Activated naive CD4-positive, alpha-beta T cell treated with anti-CD3 and anti-CD28 coated beads, Interleukin-2, amount 50 U/mL, for 24 hours (primary cell): ENCODE measurements around the gene MSGN1.
"Not testable (repeated sequence)": the region's sequence is repeated elsewhere in the genome, so short reads cannot be mapped to it uniquely, and the experiment has no call there.

Source experiments
- H3K27ac Mint-ChIP-seq: one replicate; pipeline ENCODE4 v1.8.0; 2021; ENCODE audit warnings: mild to moderate bottlenecking, mixed read lengths
- H3K27me3 Mint-ChIP-seq: one replicate; pipeline ENCODE4 v1.8.0; 2021; ENCODE audit warnings: mixed read lengths
- H3K36me3 Mint-ChIP-seq: one replicate; pipeline ENCODE4 v1.8.0; 2021; ENCODE audit warnings: mixed read lengths
- H3K4me1 Mint-ChIP-seq: one replicate; pipeline ENCODE4 v1.8.0; 2021; ENCODE audit warnings: mixed read lengths
- H3K4me3 Mint-ChIP-seq: one replicate; pipeline ENCODE4 v1.8.0; 2021; ENCODE audit warnings: mild to moderate bottlenecking, mixed read lengths
- H3K9me3 Mint-ChIP-seq: one replicate; pipeline ENCODE4 v1.8.0; 2021; ENCODE audit warnings: mixed read lengths

The MSGN1 gene

DNA sequence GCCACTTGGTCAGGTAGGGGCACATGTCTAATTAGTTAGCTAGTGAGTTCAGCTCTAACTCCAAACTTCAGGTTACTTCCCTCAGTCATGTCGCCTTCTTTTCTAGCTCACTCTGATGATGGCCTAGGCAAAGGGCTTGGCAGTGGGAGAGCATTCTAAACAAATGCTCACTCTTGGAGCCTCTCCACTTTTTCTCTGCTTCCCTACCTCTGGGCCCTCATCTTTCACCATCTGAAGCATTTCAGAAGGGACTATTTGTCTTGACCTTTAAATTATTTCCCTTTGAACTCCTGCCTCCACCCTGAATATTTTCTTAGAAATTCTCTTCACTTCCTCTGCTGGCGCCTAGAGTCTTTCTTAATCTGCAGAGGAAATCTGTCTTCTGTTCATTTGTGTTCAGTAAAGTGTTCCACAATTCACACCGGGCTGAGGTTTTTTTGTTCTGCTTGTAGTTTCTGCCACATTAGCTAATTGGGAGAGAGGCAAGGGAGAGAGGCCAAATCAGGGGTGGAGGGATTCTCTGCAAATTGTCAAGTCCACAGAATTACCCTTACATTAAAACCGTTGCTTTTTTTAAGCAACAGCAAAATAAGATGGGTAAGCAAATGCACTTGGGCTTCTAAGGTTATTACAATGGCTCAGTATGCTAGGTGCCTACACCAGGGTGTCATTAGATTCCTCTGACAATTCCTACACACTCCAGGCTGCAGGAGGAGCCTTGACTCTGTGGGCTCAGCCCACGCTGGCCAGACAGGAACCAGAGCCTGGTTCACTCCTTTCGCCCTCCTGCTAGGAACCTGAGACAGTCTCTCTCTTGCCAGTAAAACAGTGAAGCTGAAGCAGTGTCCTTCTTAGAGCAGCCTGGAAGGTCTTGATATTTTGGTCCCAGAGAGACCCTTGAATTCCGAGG lies 5.5 kb downstream of the MSGN1 start:
- Mint-ChIP-seq H3K9me3 (no peaks in the 10 kb centered on the region), H3K36me3 (no peaks in the 10 kb centered on the region), H3K4me1 (peaks cover 3% of the 10 kb centered on the region), H3K27me3 (peaks cover 1% of the 10 kb centered on the region), H3K27ac (no peak overlapping the region), H3K4me3 (no peak overlapping the region)

DNA sequence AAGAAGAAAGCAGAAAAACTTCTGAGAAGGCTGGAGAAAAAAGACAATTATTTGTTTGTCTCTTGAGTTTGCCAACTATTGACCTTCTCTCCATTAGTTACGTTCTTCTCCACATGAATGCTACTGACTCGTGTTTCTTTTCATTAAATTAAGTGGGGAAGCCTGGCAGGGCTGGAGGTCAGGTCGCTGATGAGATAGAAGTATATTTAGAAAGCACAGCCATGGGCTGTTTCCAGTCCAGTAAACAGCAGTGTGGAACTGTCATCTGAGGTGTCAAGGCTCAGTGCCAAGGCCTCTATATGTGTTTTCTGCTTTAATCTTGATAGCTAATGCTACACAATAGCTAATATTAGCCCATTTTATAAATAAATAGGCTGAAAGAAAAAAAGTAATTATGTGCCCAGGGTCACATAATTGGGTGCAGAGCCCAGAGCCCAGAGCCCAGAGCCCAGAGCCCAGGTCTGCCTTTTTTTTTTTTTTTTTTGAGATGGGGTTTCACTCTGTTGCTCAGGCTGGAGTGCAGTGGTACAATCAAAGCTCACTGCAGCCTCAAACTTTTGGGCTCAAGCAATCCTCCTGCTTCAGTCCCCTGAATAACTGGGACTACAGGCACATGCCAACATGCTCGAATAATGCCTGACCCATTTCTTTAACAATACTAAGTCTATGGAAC lies 6.3 kb downstream of the MSGN1 start:
- Mint-ChIP-seq H3K36me3 (no peaks in the 10 kb centered on the region), H3K4me1 (peaks cover 3% of the 10 kb centered on the region), H3K4me3 (no peak overlapping the region), H3K27ac (no peak overlapping the region), H3K9me3 (no peaks in the 10 kb centered on the region), H3K27me3 (peaks cover 1% of the 10 kb centered on the region)

DNA sequence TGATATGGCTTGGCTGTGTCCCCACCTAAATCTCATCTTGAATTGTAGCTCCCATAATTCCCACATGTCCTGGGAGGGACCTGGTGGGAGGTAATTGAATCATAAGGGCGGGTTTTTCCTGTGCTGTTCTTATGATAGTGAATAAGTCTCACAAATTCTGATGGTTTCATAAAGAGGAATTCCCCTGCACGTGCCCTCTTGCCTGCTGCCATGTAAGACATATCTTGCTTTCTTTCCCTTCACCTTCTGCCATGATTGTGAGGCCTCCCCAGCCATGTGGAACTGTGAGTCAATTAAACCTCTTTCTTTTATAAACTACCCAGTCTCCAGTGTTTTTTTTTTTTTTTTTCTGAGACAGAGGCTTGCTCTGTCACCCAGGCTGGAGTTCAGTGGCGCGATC lies 7.4 kb downstream of the MSGN1 start:
- H3K9me3 Mint-ChIP-seq, H3K4me3 Mint-ChIP-seq, H3K27ac Mint-ChIP-seq, H3K4me1 Mint-ChIP-seq, H3K36me3 Mint-ChIP-seq, H3K27me3 Mint-ChIP-seq: not testable (repeated sequence)

DNA sequence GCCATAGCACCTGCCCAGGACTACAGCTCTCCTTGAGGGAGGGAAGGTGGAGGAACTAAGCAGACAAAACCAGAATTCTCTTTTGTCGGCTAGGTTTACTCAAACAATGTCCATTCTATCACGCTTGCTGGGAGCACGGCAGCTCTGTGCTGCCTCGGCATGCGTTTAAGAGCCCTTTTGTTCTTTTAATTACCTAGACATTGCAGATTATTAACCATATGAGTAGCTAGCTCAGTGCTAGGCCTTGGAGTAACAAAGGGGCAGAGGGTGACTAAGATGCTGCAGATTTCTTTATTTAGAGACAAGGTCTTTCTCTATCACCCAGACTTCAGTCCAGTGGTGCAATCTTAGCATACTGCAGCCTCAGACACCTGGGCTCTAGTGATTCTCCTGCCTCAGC lies 11.1 kb downstream of the MSGN1 start:
- no peaks in the 10 kb centered on the region for H3K9me3 Mint-ChIP-seq
- no peak overlapping the region for H3K27ac Mint-ChIP-seq
- H3K36me3 Mint-ChIP-seq: no peaks in the 10 kb centered on the region
- H3K4me1 Mint-ChIP-seq: no peaks in the 10 kb centered on the region
- H3K4me3 Mint-ChIP-seq: no peak overlapping the region
- H3K27me3 Mint-ChIP-seq: peaks cover 17% of the 10 kb centered on the region

DNA sequence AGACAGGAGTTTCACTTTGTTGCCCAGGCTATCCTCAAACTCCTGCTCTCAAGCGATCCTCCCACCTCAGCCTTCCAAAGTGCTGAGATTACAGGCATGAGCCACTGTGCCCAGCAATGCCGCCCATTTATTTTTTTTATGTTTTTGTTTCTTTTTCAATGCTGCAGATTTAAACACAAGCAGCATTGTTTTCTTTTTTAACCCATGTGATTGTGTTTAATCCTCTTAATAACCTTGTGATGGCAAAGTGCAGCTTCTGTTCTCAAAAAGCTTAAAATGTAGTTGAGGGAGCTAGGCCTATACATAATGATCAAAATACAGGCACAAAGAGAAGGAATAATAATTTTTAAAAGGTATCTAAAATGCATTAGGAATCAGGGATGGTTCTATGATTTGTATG lies 11.5 kb downstream of the MSGN1 start:
- H3K27me3 Mint-ChIP-seq: peaks cover 18% of the 10 kb centered on the region
- no peak overlapping the region for H3K4me3 Mint-ChIP-seq
- H3K4me1 Mint-ChIP-seq: no peaks in the 10 kb centered on the region
- no peaks in the 10 kb centered on the region for H3K36me3 Mint-ChIP-seq
- H3K9me3 Mint-ChIP-seq: no peaks in the 10 kb centered on the region
- no peak overlapping the region for H3K27ac Mint-ChIP-seq

DNA sequence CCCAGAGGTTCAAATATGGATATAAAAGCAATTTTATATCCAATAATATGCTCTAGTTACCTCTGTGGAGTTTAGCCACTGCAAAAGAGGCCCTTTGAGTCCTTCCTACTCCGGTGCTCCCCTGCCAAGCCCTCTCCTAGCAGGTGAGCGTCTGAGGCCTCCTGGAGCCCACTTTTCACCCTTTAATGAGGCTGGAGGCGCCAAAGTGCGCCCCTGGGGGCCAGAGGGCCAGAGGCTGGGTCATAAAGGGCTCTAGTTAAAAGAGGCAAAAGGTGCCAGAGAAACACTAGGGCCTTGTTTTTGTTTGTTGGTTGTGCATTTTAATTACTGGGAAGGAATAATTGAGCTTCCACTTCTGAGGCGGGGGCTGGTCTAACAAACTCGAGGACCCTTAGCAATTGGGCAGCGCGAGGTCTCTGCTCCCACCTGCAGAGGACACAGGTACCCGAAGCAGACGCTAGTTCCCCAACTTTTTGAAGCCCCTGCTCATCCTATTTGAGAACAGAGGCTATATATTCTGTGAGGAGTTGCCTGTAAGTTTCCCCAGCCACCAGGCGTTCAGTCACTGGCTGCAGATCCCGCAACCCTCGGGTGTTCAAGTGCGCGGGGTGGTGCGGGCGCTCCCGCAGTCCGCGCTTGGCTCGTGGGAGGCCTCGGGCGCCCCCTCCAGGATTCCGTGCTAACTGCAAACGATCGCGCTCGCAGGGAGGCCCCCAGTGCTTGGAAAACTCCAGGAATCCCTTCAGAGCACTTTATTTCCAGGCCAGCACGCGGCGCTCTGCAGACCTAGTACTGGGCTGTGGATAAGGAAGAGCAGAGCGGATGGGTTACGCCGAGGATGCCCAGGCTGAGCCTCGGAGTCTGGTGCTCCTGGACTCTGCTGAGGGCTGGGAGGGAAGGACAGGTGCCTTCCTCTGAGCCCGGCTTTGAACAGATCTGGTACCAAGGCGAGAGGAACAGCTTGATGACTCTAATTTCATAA lies 14.1 kb downstream of the MSGN1 start:
- H3K27ac Mint-ChIP-seq: no peak overlapping the region
- H3K27me3 Mint-ChIP-seq: peaks cover 18% of the 10 kb centered on the region
- H3K9me3 Mint-ChIP-seq: no peaks in the 10 kb centered on the region
- no peaks in the 10 kb centered on the region for H3K4me1 Mint-ChIP-seq
- no peaks in the 10 kb centered on the region for H3K36me3 Mint-ChIP-seq
- H3K4me3 Mint-ChIP-seq: no peak overlapping the region

DNA sequence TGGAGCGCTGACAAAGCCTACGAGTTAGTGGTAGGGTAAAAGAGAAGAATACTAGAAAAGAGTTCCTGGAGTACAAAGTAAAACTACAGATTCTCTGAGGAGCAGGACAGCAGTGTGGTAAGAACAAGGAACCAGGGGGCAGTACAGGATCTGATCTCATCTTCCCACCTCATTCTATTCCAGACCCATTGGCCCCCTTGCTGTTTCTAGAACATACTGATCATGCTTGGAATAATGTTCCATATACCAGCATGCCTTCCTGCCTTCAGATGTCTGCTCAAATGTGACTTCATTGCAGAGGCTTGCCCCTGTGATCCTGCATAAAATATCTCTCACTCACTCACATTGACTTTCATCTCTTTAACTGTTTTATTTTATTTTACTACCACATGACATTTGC lies 19.3 kb downstream of the MSGN1 start:
- H3K36me3 Mint-ChIP-seq: no peaks in the 10 kb centered on the region
- H3K27me3 Mint-ChIP-seq: peaks cover 11% of the 10 kb centered on the region
- H3K27ac Mint-ChIP-seq: no peak overlapping the region
- no peak overlapping the region for H3K4me3 Mint-ChIP-seq
- H3K4me1 Mint-ChIP-seq: no peaks in the 10 kb centered on the region
- no peaks in the 10 kb centered on the region for H3K9me3 Mint-ChIP-seq

DNA sequence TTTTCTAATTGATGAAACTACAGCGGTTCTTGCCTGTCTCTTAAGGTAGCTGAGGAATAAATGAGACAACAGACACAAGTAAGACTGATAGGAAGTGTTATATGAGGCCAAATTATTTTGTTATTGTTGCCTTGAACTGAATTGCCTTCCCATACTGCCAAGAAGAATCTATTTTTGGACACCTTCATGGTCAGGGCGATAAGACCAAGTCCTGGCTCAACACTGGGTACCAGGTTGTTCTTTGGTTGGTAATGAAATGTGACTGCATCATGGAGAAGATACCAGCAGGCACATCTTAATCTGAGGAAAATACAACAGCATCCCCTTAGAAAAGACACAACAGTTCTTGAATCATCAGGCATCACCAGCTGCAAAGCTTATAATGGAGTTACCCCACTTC lies 23.7 kb downstream of the MSGN1 start:
- H3K36me3 Mint-ChIP-seq: no peaks in the 10 kb centered on the region
- no peaks in the 10 kb centered on the region for H3K4me1 Mint-ChIP-seq
- no peak overlapping the region for H3K27ac Mint-ChIP-seq
- H3K27me3 Mint-ChIP-seq: peaks cover 1% of the 10 kb centered on the region
- H3K9me3 Mint-ChIP-seq: no peaks in the 10 kb centered on the region
- no peak overlapping the region for H3K4me3 Mint-ChIP-seq

DNA sequence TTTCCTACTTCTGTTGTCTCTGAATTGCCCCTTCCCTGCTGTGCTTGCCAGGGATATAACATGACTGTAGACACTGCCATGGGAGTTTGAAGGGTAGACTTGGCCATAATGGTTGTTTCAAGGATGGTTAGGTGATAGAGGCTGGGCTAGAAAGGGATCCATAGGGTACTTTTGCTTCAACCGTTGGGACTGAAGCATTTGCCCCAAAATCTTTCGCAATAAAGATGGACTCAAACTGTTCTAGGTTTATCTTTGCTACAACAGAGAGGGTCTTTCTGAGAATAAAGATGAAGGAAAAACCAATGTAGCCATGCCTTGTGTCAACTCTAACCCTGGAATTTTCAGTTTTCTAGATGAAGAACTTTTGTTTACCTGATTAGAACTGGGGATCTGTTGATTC lies 27.2 kb downstream of the MSGN1 start:
- H3K36me3 Mint-ChIP-seq: no peaks in the 10 kb centered on the region
- H3K27ac Mint-ChIP-seq: no peak overlapping the region
- H3K4me1 Mint-ChIP-seq: no peaks in the 10 kb centered on the region
- H3K9me3 Mint-ChIP-seq: no peaks in the 10 kb centered on the region
- H3K4me3 Mint-ChIP-seq: no peak overlapping the region
- H3K27me3 Mint-ChIP-seq: no peaks in the 10 kb centered on the region

DNA sequence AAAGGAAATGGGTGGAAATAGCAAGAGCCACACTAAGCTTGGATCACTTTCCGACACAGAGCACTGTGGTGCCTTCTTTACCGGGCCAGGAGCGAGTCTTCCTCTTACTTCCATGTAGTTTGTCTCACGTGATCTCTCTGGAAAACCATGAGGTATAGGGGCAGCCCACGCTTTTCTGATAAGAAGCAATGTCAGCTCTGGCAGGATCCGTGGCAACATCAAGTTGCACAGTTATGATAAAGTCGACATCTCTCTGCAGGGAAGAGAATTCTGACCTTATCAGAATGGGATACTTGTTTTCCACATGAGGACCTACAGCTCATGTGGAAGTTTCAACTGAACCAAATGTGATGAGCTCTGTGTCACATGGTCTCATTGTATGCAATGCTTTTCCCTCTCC lies 29.5 kb downstream of the MSGN1 start:
- no peak overlapping the region for H3K4me3 Mint-ChIP-seq
- no peaks in the 10 kb centered on the region for H3K4me1 Mint-ChIP-seq
- H3K36me3 Mint-ChIP-seq: no peaks in the 10 kb centered on the region
- H3K9me3 Mint-ChIP-seq: no peaks in the 10 kb centered on the region
- H3K27me3 Mint-ChIP-seq: peaks cover 3% of the 10 kb centered on the region
- no peak overlapping the region for H3K27ac Mint-ChIP-seq

DNA sequence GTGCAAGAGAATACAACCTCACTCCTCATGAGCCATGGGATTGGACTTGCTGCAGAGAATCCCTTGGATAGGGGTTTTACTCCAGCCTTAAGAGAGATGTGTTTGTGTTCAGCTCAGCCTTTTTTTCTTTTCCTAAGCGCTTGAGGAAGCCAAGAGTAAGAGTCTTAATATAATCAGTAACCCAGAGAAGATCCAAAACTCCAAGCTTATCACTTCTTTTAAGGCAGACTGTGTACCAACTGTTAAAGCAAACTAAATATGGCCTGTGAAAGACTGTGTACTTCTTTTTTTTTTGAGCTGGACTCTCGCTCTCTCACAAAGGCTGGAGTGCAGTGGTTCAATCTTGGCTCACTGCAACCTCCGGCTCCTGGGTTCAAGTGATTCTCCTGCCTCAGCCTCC lies 30.4 kb downstream of the MSGN1 start:
- Mint-ChIP-seq H3K9me3 (no peaks in the 10 kb centered on the region), H3K4me1 (no peaks in the 10 kb centered on the region), H3K27ac (no peak overlapping the region), H3K27me3 (peaks cover 3% of the 10 kb centered on the region), H3K4me3 (no peak overlapping the region), H3K36me3 (no peaks in the 10 kb centered on the region)

DNA sequence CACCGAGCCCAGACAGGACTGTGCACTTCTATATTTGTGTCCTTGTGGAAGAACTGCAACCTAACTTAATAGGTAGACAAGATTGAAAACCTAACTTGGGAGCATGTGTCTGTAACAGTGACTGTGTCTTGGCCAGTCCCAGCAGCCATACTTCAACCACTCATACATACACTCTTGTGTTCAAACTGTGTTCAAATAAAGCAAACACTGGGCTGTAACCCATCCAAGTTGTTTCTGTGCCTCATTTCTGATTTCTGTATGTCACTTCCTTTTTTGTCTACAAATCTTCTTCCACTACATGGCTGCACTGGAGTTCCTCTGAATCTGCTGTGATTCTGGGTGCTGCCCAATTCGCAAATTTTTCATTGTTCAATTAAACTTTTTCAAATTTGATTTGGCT lies 31.0 kb downstream of the MSGN1 start:
- H3K9me3 Mint-ChIP-seq: no peaks in the 10 kb centered on the region
- H3K4me3 Mint-ChIP-seq: no peak overlapping the region
- no peaks in the 10 kb centered on the region for H3K4me1 Mint-ChIP-seq
- H3K27me3 Mint-ChIP-seq: peaks cover 3% of the 10 kb centered on the region
- no peak overlapping the region for H3K27ac Mint-ChIP-seq
- no peaks in the 10 kb centered on the region for H3K36me3 Mint-ChIP-seq

DNA sequence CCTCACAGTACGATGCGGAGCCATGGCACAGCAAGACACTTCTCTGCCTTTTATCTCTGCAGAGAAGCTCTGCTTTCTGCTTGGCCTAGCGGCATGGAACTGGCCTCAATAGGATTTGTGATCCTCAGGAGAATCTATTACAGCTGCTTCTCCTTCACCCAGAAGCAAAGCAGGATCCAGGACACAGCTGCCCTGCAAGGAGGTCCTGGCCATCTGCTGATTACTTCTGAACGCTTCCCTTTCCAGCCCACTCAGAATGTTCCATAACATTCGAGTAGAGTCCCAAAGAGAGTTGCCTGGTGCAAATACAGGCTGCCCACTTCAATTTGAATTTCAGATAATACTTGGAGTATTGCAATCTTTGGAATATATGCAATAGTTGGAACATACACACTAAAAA lies 33.0 kb downstream of the MSGN1 start:
- no peaks in the 10 kb centered on the region for H3K36me3 Mint-ChIP-seq
- H3K27ac Mint-ChIP-seq: no peak overlapping the region
- no peak overlapping the region for H3K4me3 Mint-ChIP-seq
- H3K9me3 Mint-ChIP-seq: no peaks in the 10 kb centered on the region
- no peaks in the 10 kb centered on the region for H3K4me1 Mint-ChIP-seq
- H3K27me3 Mint-ChIP-seq: peaks cover 8% of the 10 kb centered on the region

DNA sequence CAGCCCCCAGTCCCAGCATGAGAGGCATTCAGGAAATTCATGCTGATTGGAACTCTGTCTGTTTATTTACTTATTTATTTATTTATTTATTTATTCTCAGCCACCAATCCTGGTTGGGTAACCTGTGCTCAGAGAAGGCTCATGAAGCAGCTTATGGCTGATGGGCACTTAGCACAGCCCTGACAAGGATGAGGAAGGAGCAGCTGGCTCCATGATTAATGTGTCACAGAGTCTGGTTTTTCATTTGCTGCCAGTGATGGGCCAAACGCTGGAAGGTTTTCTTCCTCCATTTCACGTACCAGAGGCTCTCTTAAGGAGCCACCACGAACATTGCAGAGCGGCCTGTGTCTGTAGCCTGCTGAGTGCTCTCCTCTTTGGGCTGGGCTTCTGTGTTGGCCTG lies 33.9 kb downstream of the MSGN1 start:
- no peaks in the 10 kb centered on the region for H3K36me3 Mint-ChIP-seq
- peaks cover 8% of the 10 kb centered on the region for H3K27me3 Mint-ChIP-seq
- no peaks in the 10 kb centered on the region for H3K9me3 Mint-ChIP-seq
- H3K4me1 Mint-ChIP-seq: no peaks in the 10 kb centered on the region
- no peak overlapping the region for H3K27ac Mint-ChIP-seq
- H3K4me3 Mint-ChIP-seq: no peak overlapping the region

DNA sequence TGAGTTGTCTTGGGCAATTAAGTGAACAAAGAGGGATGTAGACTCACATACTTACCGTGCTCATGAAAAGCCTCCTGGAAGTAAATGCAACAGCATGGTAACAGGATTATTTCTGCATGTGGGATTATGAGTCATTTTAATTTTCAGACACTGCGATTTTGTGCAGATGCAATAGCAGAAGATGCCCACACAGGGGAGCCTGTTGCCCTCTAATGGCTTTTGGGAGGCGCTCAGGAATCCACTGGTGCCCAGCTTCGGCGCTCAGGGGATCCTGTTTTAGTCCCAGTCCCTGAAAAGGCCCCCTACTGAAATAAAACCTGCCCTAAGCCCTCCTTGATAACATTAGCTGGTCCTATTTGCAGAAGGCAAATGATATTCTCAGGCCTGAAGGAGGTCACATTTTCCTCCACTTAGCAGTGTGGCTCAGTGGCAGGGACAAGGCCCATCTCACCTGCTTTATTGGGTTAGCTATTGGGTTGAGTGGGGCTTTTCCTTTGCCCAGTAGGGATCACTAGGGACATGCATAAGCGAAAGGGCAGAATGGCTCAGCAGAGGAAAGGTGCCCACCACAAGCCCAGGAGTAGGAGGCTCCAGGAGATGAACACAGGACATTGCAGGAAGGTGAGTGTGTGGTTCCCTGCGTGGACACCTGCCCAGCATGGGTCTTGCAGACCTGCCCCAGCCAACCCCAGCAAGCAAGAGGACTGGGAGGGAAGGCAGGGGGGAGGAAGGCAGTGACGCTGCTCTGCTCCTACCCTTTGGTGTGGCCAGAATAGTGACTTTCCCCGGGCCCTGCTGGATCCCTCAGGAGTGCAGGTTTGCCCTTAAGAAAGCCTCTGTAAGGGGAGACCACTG lies 35.7 kb downstream of the MSGN1 start:
- Mint-ChIP-seq H3K9me3 (no peaks in the 10 kb centered on the region), H3K4me1 (no peaks in the 10 kb centered on the region), H3K36me3 (no peaks in the 10 kb centered on the region), H3K4me3 (no peak overlapping the region), H3K27me3 (peaks cover 8% of the 10 kb centered on the region), H3K27ac (no peak overlapping the region)
